HepG2 (cell line): ENCODE measurements around the gene KAZN. TPM values are rescaled to one million over a fixed set of nuclear protein-coding genes. Genes with fewer than 3 reads are reported as not detected.

Experiments
- CCAR2 ChIP-seq: fragments of 200-400 bp; formaldehyde crosslinking; optimal IDR thresholded peaks from 2 replicates; pipeline ENCODE3; 2018; ENCODE audit warnings: low read depth, mild to moderate bottlenecking, low read length, moderate library complexity
- MBNL3 ChIP-seq: fragments of 250-450 bp; sonication (Bioruptor Pico); conservative IDR thresholded peaks from 2 replicates; pipeline ENCODE4 v1.8.0; 2022; ENCODE audit warnings: mild to moderate bottlenecking, inconsistent platforms
- NFE2L2 ChIP-seq: fragments of 150-350 bp; IDR thresholded peaks from 2 replicates; pipeline ENCODE4 v1.6.1; 2014; ENCODE audit warnings: low read length
- NFIB ChIP-seq: sonication (generic); formaldehyde crosslinking; IDR thresholded peaks from 2 replicates; pipeline ENCODE4 v1.9.0; 2021; ENCODE audit warnings: missing genetic modification reagents, mild to moderate bottlenecking, borderline replicate concordance
- NR2C2 ChIP-seq: sonication (generic); formaldehyde crosslinking; IDR thresholded peaks from 2 replicates; pipeline ENCODE4 v1.4.0; 2020; ENCODE audit warnings: missing genetic modification reagents, mild to moderate bottlenecking, moderate library complexity, borderline replicate concordance
- RFXANK ChIP-seq: IDR thresholded peaks from 2 replicates; pipeline ENCODE4 v1.6.1; 2016
- SNAPC2 ChIP-seq: sonication (generic); formaldehyde crosslinking; IDR thresholded peaks from 2 replicates; pipeline ENCODE4 v1.8.1; 2022; ENCODE audit warnings: mild to moderate bottlenecking, missing genetic modification reagents
- SNRNP70 ChIP-seq: fragments of 200-400 bp; formaldehyde crosslinking; IDR thresholded peaks from 2 replicates; pipeline ENCODE4 v1.6.1; 2017; ENCODE audit warnings: mild to moderate bottlenecking, low read depth, low read length, moderate library complexity
- TEAD3 ChIP-seq: optimal IDR thresholded peaks from 2 replicates; pipeline ENCODE3; 2016; ENCODE audit warnings: borderline replicate concordance
- YEATS2 ChIP-seq: sonication (generic); formaldehyde crosslinking; IDR thresholded peaks from 2 replicates; pipeline ENCODE4 v1.4.0; 2020; ENCODE audit warnings: missing genetic modification reagents, borderline replicate concordance
- ZC3H4 ChIP-seq: sonication (generic); formaldehyde crosslinking; IDR thresholded peaks from 2 replicates; pipeline ENCODE4 v1.4.0; 2020; ENCODE audit warnings: missing genetic modification reagents, borderline replicate concordance
- ZFYVE20 ChIP-seq: sonication (generic); formaldehyde crosslinking; IDR thresholded peaks from 2 replicates; pipeline ENCODE4 v1.8.0; 2023; ENCODE audit warnings: low read depth, mild to moderate bottlenecking, moderate library complexity, missing genetic modification reagents, borderline replicate concordance
- ZNF10 ChIP-seq: sonication (generic); formaldehyde crosslinking; IDR thresholded peaks from 2 replicates; pipeline ENCODE4 v1.4.0; 2020; ENCODE audit warnings: mild to moderate bottlenecking, low read depth, missing genetic modification reagents, borderline replicate concordance
- ZNF12 ChIP-seq: sonication (generic); formaldehyde crosslinking; IDR thresholded peaks from 2 replicates; pipeline ENCODE4 v1.5.0; 2020; ENCODE audit warnings: missing genetic modification reagents
- ZNF136 ChIP-seq: sonication (generic); formaldehyde crosslinking; IDR thresholded peaks from 2 replicates; pipeline ENCODE4 v1.8.1; 2022; ENCODE audit warnings: low read depth, mild to moderate bottlenecking, moderate library complexity, missing genetic modification reagents
- ZNF574 ChIP-seq: sonication (generic); formaldehyde crosslinking; IDR thresholded peaks from 2 replicates; pipeline ENCODE4 v1.4.0; 2020; ENCODE audit warnings: missing genetic modification reagents
- ZNF709 ChIP-seq: sonication (generic); formaldehyde crosslinking; IDR thresholded peaks from 2 replicates; pipeline ENCODE4 v1.5.0; 2020; ENCODE audit warnings: mild to moderate bottlenecking, missing genetic modification reagents
- ZNF724P ChIP-seq: sonication (generic); formaldehyde crosslinking; IDR thresholded peaks from 2 replicates; pipeline ENCODE4 v1.8.0; 2022; ENCODE audit warnings: missing genetic modification reagents, borderline replicate concordance
- ZNF740 ChIP-seq: sonication (generic); formaldehyde crosslinking; IDR thresholded peaks from 2 replicates; pipeline ENCODE4 v1.4.0; 2020; ENCODE audit warnings: missing genetic modification reagents
- ZSCAN21 ChIP-seq: sonication (generic); formaldehyde crosslinking; IDR thresholded peaks from 2 replicates; pipeline ENCODE4 v1.8.0; 2022; ENCODE audit warnings: mild to moderate bottlenecking, missing genetic modification reagents, moderate library complexity, borderline replicate concordance
- polyA plus RNA-seq, 8 experiments: library from polyadenylated mRNA; depleted of rRNA in 3 of 8; stranded (reverse) in 7 of 8; unstranded in 1 of 8; fragments of >200 nt; fragmentation: Illumina TruSeq in 4 of 8; extraction: Trizol in 4 of 8; gene quantifications; 2 replicates each; pipeline versions ENCODE4 v1.2.1 to v1.2.3, GENCODE V29; 2011 to 2016; ENCODE audit warnings: low read depth in 4 of 8, missing spikeins in 1 of 8, mixed read lengths in 1 of 8; ENCODE audit not compliant: insufficient read depth in 1 of 8
- total RNA-seq, 5 experiments: library from RNA; depleted of rRNA; stranded (reverse); fragments of >200 nt; fragmentation: Illumina TruSeq; extraction: Trizol; gene quantifications; 2 replicates each; pipeline ENCODE4 v1.2.3, GENCODE V29; 2016; ENCODE audit warnings: low read depth in 1 of 5
- TF ChIP-seq, protein P1 (sequence below): IDR thresholded peaks from 2 replicates; pipeline ENCODE4 v1.6.1; 2016; ENCODE audit warnings: missing biosample characterization, missing genetic modification reagents, low read depth
- TF ChIP-seq, protein P2 (sequence below): sonication (generic); formaldehyde crosslinking; IDR thresholded peaks from 2 replicates; pipeline ENCODE4 v1.5.0; 2020; ENCODE audit warnings: missing genetic modification reagents
- TF ChIP-seq, protein P3 (sequence below): sonication (generic); formaldehyde crosslinking; IDR thresholded peaks from 2 replicates; pipeline ENCODE4 v1.5.1; 2020; ENCODE audit warnings: mild to moderate bottlenecking, missing genetic modification reagents, borderline replicate concordance

Gene KAZN
- total and polyA plus RNA-seq, 2 of the 13 experiments (the other 11 are each of a cell fraction or from before 2014, with no cell fraction given), result 10.4 to 13.5 TPM

- peak; percentile 73 for TF ChIP-seq TEAD3 (CRISPR knock-in tag)
- no peak for TF ChIP-seq ZC3H4 (CRISPR knock-in tag)
- TF ChIP-seq ZNF740 (CRISPR knock-in tag), result no peak
- TF ChIP-seq ZNF724P, result no peak
- 0 out of 2 replicates have a peak, but pooled peaks have one; percentile 24 for TF ChIP-seq NR2C2 (CRISPR knock-in tag)
- TF ChIP-seq NFIB (CRISPR knock-in tag), result no peak
- no peak for TF ChIP-seq SNAPC2 (CRISPR knock-in tag)
- no peak for TF ChIP-seq ZNF136 (CRISPR knock-in tag)
- TF ChIP-seq ZNF12 (CRISPR knock-in tag), result peak; percentile 60; the same call in 1 of the 2 replicates
- TF ChIP-seq, protein P1, sequence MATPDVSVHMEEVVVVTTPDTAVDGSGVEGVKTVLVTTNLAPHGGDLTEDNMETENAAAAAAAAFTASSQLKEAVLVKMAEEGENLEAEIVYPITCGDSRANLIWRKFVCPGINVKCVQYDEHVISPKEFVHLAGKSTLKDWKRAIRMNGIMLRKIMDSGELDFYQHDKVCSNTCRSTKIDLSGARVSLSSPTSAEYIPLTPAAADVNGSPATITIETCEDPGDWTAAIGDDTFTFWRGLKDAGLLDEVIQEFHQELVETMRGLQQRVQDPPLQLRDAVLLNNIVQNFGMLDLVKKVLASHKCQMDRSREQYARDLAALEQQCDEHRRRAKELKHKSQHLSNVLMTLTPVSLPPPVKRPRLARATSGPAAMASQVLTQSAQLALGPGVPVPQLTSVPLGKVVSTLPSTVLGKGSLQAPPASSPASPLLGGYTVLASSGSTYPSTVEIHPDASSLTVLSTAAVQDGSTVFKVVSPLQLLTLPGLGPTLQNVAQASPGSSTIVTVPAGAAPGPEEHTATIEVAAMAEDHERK (CRISPR knock-in tag), result no peak
- TF ChIP-seq NFE2L2, result no peak
- TF ChIP-seq MBNL3, result no peak
- no peak for TF ChIP-seq SNRNP70
- peak; percentile 45; the same call in 1 of the 2 replicates for TF ChIP-seq ZSCAN21
- TF ChIP-seq ZFYVE20 (CRISPR knock-in tag), result no peak
- TF ChIP-seq ZNF574, result no peak
- no peak for TF ChIP-seq RFXANK (CRISPR knock-in tag)
- TF ChIP-seq, protein P2, sequence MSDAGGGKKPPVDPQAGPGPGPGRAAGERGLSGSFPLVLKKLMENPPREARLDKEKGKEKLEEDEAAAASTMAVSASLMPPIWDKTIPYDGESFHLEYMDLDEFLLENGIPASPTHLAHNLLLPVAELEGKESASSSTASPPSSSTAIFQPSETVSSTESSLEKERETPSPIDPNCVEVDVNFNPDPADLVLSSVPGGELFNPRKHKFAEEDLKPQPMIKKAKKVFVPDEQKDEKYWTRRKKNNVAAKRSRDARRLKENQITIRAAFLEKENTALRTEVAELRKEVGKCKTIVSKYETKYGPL (CRISPR knock-in tag), result no peak
- TF ChIP-seq YEATS2 (CRISPR knock-in tag), result no peak
- TF ChIP-seq ZNF10 (CRISPR knock-in tag), result no peak
- TF ChIP-seq ZNF709 (CRISPR knock-in tag), result no peak
- TF ChIP-seq CCAR2, result no peak
- TF ChIP-seq, protein P3, sequence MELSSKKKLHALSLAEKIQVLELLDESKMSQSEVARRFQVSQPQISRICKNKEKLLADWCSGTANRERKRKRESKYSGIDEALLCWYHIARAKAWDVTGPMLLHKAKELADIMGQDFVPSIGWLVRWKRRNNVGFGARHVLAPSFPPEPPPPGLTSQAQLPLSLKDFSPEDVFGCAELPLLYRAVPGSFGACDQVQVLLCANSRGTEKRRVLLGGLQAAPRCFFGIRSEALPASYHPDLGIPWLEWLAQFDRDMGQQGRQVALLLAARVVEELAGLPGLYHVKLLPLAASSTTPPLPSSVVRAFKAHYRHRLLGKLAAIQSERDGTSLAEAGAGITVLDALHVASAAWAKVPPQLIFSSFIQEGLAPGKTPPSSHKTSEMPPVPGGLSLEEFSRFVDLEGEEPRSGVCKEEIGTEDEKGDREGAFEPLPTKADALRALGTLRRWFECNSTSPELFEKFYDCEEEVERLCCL (CRISPR knock-in tag), result no peak
Measured at GRCh38 chr1:15145327-15145726, 546.8 kb downstream of the KAZN start (continued).
